ENCODE measurements around the gene WDFY3. TPM values are rescaled to one million over a fixed set of nuclear protein-coding genes. Genes with fewer than 3 reads are reported as not detected.

The WDFY3 gene
- total and polyA plus RNA-seq, 2 donors (not counting 1 experiment from before 2014, with no cell fraction given), result 0.05 to 0.36 TPM

- Mint-ChIP-seq H3K27ac (no peak overlapping the region), H3K4me1 (no peaks in the 10 kb centered on the region), H3K27me3 (peaks cover 4% of the 10 kb centered on the region), H3K9me3 (ENCODE audit: insufficient read depth) (no peaks in the 10 kb centered on the region), H3K4me3 (no peak overlapping the region)
- no peak overlapping the region for H3K9ac ChIP-seq (ENCODE audit: low read length)
- peaks cover 0 to 4% (median 0%) of the 10 kb centered on the region in 4 experiments for H3K27me3 ChIP-seq (replicated peaks in 1 of 4; ENCODE audit: control extremely low read depth in 1 of 4, control insufficient read depth in 3 of 4, insufficient read depth in 4 of 4, low read length in 3 of 4)
- H3K4me2 ChIP-seq (replicated peaks; ENCODE audit: low read depth, low read length, poor library complexity, severe bottlenecking), result no peak overlapping the region
- 100% methylated on average over 1 of the region's 3 CpGs for WGBS (ENCODE audit: insufficient coverage)
- TF ChIP-seq EZH2 (IDR thresholded peaks at IDR 0.05; ENCODE audit: borderline replicate concordance, insufficient read depth, low read depth, low read length, poor library complexity, severe bottlenecking) (no peak), CTCF (IDR thresholded peaks at IDR 0.05) (no peak)
- no peak overlapping the region for H3K4me3 ChIP-seq (ENCODE audit: control extremely low read depth in 1 of 5, extremely low read depth in 1 of 5, insufficient read depth in 1 of 5, low read depth in 2 of 5, low read length in 4 of 5)
- H3K36me3 ChIP-seq (replicated peaks in 1 of 2; ENCODE audit: control extremely low read depth in 1 of 2, control insufficient read depth in 1 of 2, extremely low read depth in 1 of 2, insufficient read depth in 2 of 2, low read length in 1 of 2), result no peaks in the 10 kb centered on the region
- CTCF ChIA-PET, result no interaction called here
- POLR2A ChIA-PET, result no interaction called here
- intact Hi-C loops (cut with micrococcal nuclease), result no loop called here
- H3K4me1 ChIP-seq (ENCODE audit: control insufficient read depth in 2 of 2, insufficient read depth in 2 of 2, low read length in 2 of 2), result no peaks in the 10 kb centered on the region
- no peaks in the 10 kb centered on the region for H3K79me2 ChIP-seq (ENCODE audit: control insufficient read depth, insufficient read depth, low read length)
- no peak overlapping the region for H3K27ac ChIP-seq (ENCODE audit: low read length in 2 of 2)
- H4K20me1 ChIP-seq (ENCODE audit: control insufficient read depth, insufficient read depth, low read length, poor library complexity, severe bottlenecking), result no peaks in the 10 kb centered on the region
- no peak for ATAC-seq (ENCODE audit: low read depth)
- no peaks in the 10 kb centered on the region for H3K9me3 ChIP-seq (ENCODE audit: control extremely low read depth in 1 of 3, control insufficient read depth in 2 of 3, insufficient read depth in 1 of 3, low read length in 2 of 3)
- H2AFZ ChIP-seq (ENCODE audit: insufficient read depth, low read depth, low read length, poor library complexity, severe bottlenecking), result no peak overlapping the region
- DNase-seq, result no peak
These were observed 228.8 kb downstream of the WDFY3 start for GRCh38 chr4:84737656-84738055.

- ATAC-seq (ENCODE audit: low read depth) (no peak), DNase-seq (no peak)
- no peaks in the 10 kb centered on the region for H3K79me2 ChIP-seq (ENCODE audit: control insufficient read depth, insufficient read depth, low read length)
- H3K27ac ChIP-seq (ENCODE audit: low read length in 2 of 2), result no peak overlapping the region
- H4K20me1 ChIP-seq (ENCODE audit: control insufficient read depth, insufficient read depth, low read length, poor library complexity, severe bottlenecking), result no peaks in the 10 kb centered on the region
- Mint-ChIP-seq H3K9me3 (ENCODE audit: insufficient read depth) (no peaks in the 10 kb centered on the region), H3K27me3 (no peaks in the 10 kb centered on the region), H3K4me1 (no peaks in the 10 kb centered on the region), H3K4me3 (no peak overlapping the region), H3K27ac (no peak overlapping the region)
- intact Hi-C loops (cut with micrococcal nuclease), result no loop called here
- H3K4me1 ChIP-seq (ENCODE audit: control insufficient read depth in 2 of 2, insufficient read depth in 2 of 2, low read length in 2 of 2), result no peaks in the 10 kb centered on the region
- no peak overlapping the region for H3K9ac ChIP-seq (ENCODE audit: low read length)
- CTCF ChIA-PET, result no interaction called here
- no peak for TF ChIP-seq CTCF (IDR thresholded peaks at IDR 0.05)
- TF ChIP-seq EZH2 (IDR thresholded peaks at IDR 0.05; ENCODE audit: borderline replicate concordance, insufficient read depth, low read depth, low read length, poor library complexity, severe bottlenecking), result no peak
- H2AFZ ChIP-seq (ENCODE audit: insufficient read depth, low read depth, low read length, poor library complexity, severe bottlenecking), result no peak overlapping the region
- no peaks in the 10 kb centered on the region for H3K27me3 ChIP-seq (replicated peaks in 1 of 4; ENCODE audit: control extremely low read depth in 1 of 4, control insufficient read depth in 3 of 4, insufficient read depth in 4 of 4, low read length in 3 of 4)
- H3K9me3 ChIP-seq (ENCODE audit: control extremely low read depth in 1 of 3, control insufficient read depth in 2 of 3, insufficient read depth in 1 of 3, low read length in 2 of 3), result no peaks in the 10 kb centered on the region
- H3K4me2 ChIP-seq (replicated peaks; ENCODE audit: low read depth, low read length, poor library complexity, severe bottlenecking), result no peak overlapping the region
- no peaks in the 10 kb centered on the region for H3K36me3 ChIP-seq (replicated peaks in 1 of 2; ENCODE audit: control extremely low read depth in 1 of 2, control insufficient read depth in 1 of 2, extremely low read depth in 1 of 2, insufficient read depth in 2 of 2, low read length in 1 of 2)
- POLR2A ChIA-PET, result no interaction called here
- no peak overlapping the region for H3K4me3 ChIP-seq (ENCODE audit: control extremely low read depth in 1 of 5, extremely low read depth in 1 of 5, insufficient read depth in 1 of 5, low read depth in 2 of 5, low read length in 4 of 5)
These were observed 232.5 kb downstream of the WDFY3 start for GRCh38 chr4:84734037-84734436.

All from B cell (primary cell).